Measurements from ENCODE around the gene BCL2L1.

Gene BCL2L1

DNA sequence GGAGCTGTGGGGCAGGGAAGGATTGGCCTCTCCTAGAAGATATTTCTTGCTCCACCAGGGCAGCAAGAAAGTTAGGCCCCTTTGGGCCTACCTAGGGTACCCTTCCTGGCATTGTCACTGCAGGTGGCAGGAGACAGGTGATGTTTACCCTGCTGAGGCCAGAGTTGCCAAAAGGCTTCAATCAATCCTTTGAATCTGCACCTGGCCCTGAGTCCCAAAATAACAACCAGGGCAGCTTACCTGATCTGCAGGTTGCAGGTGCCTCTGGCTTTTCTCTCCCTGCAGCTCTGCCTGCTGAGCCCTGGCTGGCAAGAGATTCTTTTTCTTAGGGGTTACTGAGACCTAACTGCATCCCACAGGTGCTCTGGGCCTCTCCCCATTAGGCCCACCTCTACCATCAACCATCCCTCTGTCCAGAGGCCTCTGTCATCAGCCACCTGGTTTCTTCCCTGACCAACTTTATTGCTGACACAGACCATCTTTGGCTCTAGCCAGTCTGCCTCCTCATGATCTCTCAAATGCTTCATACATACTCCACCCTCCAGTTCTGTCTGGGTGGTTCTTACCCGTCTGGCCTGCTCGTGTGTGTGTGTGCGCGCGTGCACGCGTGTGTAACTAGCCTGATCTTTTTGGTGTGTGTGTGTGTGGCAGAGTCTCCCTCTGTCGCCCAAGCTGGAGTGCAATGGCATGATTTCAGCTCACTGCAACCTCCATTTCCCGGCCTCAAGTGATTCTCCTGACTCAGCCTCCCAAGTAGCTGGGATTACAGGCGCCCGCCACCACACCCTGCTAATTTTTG is 13.7 kb downstream of the BCL2L1 start:
- no peak for DNase-seq

DNA sequence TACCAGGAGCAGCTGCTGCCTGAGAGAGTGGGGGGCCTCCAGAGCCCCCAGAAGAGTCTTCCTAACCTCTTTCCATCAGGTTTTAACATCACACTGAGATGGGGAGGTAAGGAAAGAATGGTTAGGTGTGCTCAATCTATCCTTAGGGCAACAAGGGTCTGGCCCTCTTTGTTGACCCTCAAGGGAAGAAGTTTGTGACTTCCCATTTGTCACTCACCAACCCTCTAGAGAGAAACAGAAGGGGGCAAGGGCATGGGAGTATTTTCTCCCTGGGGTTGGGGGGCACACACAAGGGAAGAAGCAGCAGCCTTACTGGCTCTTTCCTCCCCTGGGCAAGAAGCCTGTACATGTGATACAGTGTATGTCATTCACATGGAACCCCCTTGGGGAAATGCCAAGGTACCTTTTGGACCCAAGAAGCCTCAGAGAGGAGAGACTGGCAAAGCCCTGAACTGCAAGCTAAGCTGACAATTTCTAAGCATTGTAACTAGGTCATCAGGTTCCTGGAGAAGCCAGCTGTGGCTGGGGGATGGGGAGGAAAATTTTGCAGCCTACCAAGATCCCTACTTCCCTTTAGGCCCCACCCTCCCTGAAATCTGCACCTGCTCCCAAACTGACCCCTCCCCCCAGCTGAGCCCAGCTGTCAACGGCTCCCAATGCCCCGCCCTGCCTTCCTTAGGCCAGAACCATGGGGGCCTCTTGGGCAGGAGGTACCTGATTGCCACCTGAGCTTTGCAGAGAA is 14.5 kb downstream of the BCL2L1 start:
- DNase-seq: no peak

DNA sequence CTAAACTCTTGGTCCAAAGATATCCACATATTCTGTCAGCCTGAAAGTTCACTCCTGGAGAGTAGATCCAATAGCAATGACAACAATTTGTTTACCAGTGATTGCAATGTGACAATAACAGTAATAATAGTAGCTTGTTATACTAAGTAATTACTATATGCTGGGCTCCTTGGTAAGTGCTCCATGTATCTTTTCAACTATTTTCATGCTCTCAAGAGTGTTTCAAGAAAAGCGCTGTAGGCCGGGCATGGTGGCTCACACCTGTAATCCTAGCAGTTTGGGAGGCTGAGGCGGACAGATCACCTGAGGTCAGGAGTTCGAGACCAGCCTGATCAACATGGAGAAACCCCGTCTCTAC is 15.4 kb downstream of the BCL2L1 start:
- DNase-seq: no peak

DNA sequence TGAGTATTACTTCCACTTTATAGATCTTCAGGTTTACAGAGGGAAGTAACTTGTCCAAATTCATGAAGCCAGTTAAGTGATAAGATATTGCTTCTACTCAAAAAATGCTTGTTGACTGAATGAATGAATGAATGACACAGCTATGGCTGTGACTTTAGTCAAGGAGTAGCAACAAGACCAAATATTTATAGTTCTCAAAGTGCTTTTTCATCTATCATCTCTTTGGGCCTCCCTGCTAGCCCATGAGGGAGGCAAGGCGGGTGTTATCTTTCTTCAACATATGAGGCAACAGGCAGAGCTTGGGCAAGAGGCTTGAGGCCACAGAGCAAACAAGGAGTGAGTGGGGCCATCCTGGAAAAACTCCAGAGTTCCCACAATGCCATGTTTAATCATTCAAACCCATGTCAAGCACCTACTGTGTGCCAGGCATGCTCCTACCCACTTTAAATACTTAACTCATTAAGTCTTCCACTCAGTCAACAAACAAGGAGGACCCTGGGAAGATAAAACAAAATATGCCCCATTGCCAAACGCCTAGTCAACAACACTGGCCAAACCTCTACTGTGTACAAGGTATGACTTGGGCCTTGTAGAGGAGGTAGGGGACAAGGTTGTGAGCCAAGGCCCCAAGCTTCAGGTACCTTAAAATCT is 15.9 kb downstream of the BCL2L1 start:
- DNase-seq: no peak

DNA sequence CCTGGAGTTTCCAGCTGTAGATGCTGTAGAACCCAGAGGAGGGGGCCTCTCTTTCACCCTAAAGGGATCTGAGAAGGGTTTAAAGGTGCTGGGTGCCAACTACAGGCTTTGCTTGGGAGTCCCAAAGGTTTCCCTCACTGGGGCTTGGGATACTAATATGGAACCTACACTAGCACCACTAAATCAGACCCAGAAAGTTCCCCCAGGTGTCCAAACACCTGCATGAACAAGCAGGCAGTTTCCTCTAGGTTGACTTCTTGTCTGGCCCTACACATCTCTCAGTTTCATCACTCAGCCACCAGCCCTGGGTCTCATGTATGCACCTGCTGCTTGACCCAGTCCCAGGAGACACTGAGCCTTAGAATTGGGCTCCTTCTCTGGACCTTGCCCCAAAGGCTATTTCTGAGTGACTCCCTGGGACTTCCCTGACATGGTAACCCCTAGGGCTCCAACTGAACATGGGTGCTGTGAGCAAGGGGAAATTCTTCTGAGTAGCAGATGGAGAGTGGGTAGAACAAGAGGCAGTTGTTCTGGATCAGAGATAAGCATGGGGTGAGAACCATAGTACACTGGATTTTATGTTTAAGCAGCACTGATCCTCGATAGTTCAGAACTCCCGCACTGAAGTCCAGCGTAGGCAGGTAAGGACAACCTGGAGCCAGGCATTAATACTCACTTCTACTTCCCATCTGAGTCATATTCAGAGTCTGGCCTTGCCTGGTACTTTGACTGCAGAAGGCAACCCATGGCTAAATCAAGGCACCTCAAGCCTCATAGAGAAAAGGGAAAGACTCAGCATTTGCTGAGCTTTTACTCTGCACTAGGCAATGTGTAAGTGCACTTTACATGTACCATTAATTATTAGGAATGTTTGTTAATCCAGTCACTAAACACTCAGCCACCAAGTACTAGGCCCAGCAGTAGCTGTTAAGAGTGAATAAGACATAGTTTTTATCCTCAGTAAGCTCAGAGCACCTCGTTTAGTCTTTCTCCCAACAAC is 16.8 kb downstream of the BCL2L1 start:
- DNase-seq: no peak

DNA sequence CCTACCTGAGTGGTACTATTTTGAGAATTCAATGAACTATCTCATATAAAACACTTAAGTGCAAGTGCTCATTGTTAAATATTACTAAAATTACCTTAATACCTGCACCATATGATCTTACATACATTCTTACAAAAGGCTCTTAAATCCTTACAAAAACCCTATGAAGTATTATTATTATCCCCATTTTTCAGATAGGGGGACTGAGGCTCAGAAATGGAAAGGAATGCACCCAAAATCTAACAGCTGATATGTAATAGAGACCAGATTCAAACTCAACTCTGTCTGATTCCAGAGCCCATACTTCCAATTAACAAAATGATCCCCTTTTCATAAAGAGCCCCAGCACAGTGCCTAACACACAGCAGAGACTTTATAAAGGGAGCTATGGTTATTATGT is 17.5 kb downstream of the BCL2L1 start:
- DNase-seq: no peak

DNA sequence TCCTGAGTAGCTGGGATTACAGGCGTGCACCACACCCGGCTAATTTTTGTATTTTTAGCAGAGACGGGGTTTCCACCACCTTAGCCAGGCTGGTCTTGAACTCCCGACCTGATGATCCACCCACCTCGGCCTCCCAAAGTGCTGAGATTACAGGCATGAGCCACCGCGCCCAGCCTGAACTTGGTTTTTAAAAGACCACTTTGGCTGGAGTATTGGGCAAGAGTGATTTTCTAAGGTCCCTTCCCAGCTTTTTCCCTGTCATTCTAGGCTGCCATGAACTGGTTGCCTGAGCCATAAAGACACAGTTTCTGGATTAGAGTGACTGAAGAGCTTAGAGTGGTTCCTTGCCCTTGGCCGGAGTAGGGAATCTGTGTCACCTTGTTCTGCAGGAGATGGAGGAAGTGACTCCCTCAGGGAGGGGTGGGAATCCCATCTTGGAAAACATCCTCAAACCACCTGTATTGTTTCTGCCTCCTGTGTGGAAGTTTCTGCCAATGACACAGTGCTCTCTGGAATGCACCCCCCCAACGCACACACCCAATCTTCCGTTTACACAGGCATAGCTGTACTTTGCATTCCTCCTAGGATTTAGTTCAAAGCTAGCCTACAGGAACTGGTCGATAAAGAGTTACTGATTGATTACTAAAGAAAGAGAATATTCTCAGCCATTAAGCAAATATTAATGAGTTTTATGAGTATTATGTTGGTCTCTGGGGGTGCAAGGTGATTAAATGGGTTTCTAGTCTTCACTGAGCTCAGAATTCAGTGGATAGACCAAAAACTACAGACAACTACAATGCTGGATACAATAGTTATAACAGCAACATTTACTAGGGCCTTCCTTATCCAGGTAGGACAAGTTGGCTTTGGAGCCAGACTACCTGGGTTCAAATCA is 18.2 kb downstream of the BCL2L1 start:
- DNase-seq: peak; percentile 78

DNA sequence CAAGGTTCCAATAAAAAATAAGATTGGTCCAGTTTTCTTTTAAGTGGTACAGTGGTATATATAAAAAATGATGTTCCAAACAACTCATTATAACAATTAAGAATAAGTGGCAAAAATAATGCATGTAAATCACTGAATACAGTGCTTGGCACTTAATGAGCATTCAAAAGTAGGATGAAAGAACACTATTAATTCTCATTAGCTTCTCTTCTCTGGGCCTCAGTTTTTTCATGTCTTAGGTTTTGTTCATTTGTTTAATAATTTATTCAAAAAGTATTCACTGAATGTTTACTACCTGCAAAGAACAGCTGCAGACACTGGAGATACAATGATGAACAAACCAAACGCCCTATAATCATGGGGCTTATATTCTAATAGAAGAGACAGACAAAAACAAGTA is 21.1 kb downstream of the BCL2L1 start:
- no peak for DNase-seq

DNA sequence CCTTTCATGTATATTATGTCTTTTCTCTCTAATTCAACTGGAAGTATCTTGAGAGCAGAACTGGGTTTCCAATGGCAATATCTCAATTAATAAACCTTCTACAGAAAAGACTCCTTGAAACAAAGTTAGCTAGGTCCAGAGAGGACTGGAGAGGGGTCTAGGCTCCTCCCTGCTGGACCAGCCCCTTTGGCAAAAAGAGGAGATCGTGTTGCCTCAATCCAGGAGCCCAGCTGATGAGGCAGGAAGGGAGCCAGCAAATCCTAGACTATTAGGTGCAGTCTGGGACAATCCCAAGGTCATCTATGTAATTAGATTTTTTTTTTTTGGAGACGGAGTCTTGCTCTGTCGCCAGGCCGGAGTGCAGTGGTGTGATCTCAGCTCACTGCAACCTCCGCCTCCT is 21.9 kb downstream of the BCL2L1 start:
- DNase-seq: no peak

DNA sequence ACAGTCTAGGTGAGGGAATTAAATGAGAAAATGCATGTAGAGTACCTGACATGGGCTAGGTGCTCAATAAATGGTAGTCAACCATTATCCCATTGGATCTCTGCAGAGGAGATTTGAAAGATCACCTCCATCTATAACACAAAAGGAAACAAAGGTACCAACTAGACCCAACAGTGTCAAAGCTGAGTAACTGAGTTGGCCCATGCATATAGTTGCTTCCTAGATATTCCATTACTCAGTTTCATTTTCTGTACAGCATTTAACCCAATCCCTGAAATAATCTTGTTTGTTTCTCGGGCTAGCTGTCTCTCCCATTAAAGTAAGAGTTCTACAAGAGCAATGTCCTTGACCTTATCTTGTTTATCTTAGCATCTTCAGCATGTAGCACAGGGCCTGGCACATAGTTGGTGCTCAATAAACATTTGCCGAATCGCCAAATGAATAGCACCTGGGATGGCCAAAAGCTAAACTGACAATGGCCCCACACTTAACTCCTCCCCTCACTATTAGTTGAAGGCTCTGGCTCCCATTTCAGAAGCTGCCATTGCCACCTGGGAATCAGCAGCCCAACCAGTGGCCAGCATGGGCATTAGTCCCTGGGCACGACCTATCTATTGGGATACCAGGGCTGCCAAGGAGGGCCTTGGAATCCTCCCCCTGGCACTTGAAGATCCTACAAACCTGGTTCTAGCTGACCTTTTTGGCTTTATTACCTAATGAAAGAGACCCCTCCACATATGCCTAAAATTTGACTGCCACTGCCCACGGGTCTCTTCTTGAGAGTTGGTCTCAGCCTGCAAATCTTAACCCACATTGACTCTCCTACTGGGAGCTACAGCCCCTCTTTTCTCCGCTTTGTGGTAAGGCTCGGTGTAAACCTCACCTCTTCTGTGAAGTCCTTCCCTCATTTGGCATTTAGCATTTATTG is 22.6 kb downstream of the BCL2L1 start:
- no peak for DNase-seq

DNA sequence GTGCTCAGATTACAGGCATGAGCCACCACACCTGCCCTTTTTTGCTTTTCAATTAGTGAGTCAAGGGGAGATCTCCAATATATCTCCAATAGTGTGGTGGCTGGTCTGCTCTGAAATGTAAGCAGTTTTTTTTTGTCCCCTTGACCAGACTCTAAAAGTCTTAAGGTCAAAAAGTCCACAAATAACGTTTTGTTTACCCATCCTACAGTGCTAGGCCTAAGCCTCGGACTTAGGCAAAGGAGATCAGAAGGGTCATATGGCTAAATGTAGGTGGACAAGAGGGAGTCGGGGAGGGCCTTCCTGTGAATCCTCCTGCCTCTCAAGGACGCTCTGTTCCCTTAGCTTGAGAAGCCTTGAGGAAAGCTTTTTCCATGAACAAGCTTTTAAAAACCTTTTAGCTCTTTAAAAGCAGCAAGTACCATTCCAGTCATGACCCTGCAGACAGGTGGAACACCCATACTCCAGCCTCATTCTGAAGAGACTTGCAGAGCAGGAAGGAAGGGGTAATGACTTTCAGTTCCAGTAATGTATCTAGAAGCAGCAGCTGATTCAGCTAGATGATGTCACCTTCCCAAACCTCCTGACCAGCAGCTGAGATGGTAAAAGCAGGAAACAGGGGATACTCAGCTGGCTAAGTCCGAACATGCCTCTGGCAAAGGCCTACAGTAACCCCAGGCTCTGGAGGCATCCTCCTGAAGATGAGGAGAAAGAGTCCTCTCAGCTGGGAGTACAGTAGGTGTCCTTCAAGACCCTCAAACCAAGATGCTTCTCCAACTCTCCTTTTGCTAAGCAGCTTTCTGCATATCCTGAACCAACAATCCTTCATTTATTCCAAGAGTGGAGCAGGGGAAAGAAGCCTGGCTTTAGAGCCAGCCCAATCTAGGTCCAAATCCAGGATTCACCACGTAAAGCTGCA is 23.6 kb downstream of the BCL2L1 start:
- peak; percentile 97 for DNase-seq

DNA sequence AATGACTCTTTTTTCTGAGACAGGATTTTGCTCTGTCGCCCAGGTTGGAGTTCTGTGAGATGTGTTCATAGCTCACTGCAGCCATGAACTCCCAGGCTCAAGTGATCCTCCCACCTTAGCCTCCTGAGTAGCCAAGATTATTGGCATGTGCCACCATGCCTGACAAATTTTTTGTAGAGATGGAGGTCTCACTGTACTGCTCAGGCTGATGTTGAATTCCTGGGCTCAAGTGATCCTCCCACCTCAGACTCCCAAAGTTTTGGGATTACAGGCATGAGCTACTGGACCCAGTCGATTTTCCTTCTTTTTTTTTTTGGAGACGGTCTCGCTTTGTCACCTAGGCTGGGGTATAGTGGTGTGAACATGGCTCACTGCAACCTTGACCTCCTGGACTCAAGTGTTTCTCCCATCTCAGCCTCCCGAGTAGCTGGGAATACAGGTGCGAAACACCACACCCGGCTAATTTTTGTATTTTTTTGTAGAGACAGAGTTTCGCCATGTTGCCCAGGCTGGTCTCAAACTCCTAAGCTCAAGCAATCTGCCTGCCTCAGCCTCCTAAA is 24.3 kb downstream of the BCL2L1 start:
- DNase-seq: no peak

DNA sequence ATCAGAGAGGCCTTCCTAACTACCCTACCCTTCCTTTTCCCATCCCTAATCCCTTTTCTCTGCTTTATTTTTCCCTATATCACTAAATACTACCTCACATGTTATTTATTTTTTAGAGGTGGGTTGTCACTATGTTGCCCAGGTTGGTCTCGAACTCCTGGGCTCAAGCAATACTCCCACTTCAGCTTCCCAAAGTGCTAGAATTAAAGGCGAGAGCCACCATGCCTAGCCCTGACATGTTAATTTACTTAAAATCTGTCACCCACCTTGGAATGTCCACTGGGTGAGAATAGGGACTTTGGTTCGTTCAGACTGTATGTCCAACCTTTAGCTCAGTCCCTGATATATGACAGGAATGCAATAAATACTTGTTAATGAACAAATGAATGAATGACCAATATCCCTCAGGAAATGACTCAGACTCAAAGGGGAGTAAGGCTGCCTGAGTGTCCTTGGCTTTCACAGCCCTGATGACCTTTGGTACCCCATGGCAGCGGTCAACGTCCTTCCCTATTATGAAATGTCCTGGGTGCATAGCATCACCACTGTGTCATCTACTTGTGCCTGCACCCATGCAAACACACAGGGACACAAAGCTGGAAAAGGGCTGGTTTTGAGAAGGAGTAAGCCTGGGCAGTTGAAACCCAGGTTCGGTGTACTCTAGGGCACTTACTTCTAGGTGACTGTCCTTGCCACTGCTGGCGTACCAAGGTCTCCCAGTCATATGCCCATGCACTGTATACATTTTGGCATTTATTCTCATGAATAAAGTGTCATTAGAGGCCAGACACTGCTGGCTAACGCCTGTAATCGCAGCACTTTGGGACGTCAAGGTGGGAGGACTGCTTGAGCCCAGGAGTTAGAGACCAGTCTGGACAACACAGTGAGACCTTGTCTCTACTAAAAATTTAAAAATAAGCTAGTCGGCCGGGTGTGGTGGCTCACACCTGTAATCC is 26.5 kb downstream of the BCL2L1 start:
- DNase-seq: peak; percentile 98

DNA sequence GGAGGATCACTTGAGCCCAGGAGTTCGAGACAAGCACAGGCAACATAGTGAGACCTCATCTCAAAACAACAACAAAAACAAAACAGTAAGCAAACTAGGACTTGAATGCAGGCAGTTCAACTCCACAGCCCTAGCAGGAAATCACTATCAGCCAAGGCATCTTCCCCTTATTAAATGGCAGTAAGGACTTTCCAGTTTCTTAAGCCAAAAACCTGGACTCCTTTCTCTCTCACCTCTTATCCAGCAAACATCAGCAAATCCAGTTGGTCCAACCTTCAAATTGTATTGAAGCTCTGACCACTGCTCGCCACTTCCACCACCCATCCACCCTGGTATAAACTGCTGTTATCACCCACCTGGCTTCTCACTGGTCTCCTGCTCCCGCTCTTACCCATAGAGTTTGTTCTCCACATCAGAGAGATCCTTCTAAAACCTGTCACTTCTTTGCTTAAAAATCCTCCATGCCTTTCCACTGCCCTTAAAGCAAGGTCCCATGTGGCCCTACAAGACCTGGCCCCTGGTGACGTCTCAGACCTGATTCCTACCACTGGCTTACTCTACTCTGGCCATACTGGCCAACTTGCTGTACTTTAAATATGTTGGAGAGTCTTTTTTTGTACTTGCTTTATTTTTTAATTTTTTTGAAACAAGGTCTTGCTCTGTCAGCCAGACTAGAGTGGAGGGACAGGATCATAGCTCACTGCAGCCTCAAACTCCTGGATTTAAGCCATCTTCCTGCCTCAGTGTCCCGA is 27.6 kb downstream of the BCL2L1 start:
- DNase-seq: no peak

DNA sequence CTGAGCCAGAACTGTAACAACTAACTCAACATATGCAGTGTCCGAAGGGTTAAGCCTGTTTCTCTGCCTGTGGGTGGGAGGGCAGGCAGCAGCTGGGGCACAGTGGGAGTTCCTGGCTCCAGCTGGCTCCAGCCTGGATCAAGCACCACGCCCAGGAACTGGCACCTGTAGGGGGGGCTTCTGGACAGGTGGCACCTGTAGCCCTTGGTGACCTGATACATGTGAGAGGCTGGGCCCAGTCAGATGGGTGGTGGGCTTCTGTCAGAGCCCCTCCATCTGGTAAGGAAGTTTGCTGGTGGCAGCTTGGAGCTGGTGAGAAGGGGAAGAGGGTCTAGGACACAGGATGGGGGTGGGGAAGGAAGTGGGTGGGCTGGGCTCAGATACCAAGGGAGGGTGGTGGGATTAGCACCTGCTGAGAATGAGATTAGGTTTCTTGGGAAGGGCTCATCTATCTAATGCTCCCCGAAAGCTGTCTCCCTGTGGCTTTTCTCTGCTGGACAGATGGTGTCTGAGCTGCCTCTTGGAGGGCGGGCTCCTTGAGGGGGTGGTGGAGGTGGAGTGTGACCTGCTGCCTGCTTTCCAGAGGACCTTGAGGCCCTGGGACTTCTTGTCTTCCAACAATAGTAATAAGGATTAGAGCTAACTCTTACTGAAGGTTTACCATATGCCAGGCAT is 28.5 kb downstream of the BCL2L1 start:
- DNase-seq: no peak

DNA sequence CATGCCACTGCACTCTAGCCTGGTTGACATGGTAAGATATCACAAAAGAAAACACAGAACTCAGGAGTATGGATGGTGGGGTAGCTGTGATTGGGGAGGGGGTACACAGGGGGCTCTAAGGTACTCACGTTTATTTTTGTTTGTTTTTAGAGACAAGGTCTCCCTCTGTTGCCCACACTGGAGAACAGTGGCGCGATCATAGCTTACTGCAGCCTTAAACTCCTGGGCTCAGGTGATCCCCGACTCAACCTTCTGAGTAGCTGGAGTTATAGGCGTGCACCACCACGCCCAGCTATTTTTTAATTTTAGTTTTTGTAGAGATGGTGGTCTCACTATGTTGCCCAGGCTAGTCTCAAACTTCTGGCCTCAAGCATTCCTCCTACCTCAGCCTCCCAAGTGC is 29.3 kb downstream of the BCL2L1 start:
- DNase-seq: no peak

Measured in EL (cell line).